DND-41 (cell line): ENCODE results near the gene PIGH.

Experiments
- ATAC-seq: fragments of 200-7000 bp; cut with Tn5 transposase; 3 replicates; pipeline ENCODE4 v1.9.1; 2021; ENCODE audit warnings: low read depth; ENCODE audit not compliant: insufficient read depth
- DNase-seq: peaks from one replicate; pipeline ENCODE4 v3.0.0-alpha.2; 2020
- H2AFZ ChIP-seq: 2 replicates; pipeline ENCODE4 v1.6.0; 2012; ENCODE audit warnings: low read depth, low read length
- H3K27ac ChIP-seq: 2 replicates; pipeline ENCODE4 v1.5.1; 2012; ENCODE audit warnings: low read length, inconsistent platforms
- H3K27me3 ChIP-seq: fragments of 200-600 bp; sonication (generic); 2 replicates; pipeline ENCODE4 v1.6.0; 2012; ENCODE audit warnings: low read length, mild to moderate bottlenecking, inconsistent platforms; ENCODE audit not compliant: insufficient read depth, poor library complexity
- H3K36me3 ChIP-seq: 2 replicates; pipeline ENCODE4 v1.5.1; 2012; ENCODE audit warnings: low read length, inconsistent platforms; ENCODE audit not compliant: insufficient read depth
- H3K4me1 ChIP-seq: 2 replicates; pipeline ENCODE4 v1.5.1; 2012; ENCODE audit warnings: mild to moderate bottlenecking, low read length; ENCODE audit not compliant: insufficient read depth
- H3K4me2 ChIP-seq: 2 replicates; pipeline ENCODE4 v1.6.0; 2012; ENCODE audit warnings: mild to moderate bottlenecking, moderate library complexity, low read length, inconsistent platforms; ENCODE audit not compliant: insufficient read depth
- H3K4me3 ChIP-seq, 2 experiments: fragments of 200-600 bp in 1 of 2; shearing (Covaris generic) in 1 of 2; 2 replicates each; pipeline ENCODE4 v1.5.1; 2012 to 2016; ENCODE audit warnings: inconsistent platforms in 2 of 2, low read length in 2 of 2, mild to moderate bottlenecking in 2 of 2, low read depth in 1 of 2, moderate library complexity in 1 of 2
- H3K79me2 ChIP-seq: 2 replicates; pipeline ENCODE4 v1.6.0; 2012; ENCODE audit warnings: low read length, inconsistent platforms; ENCODE audit not compliant: insufficient read depth
- H3K9ac ChIP-seq: 2 replicates; pipeline ENCODE4 v1.6.0; 2012; ENCODE audit warnings: low read depth, mild to moderate bottlenecking, inconsistent platforms, low read length, moderate library complexity
- H3K9me3 ChIP-seq: 2 replicates; pipeline ENCODE4 v1.5.1; 2012; ENCODE audit warnings: low read length, moderate library complexity, mild to moderate bottlenecking, inconsistent platforms; ENCODE audit not compliant: insufficient read depth, severe bottlenecking
- H4K20me1 ChIP-seq: 2 replicates; pipeline ENCODE4 v1.6.0; 2012; ENCODE audit warnings: low read length; ENCODE audit not compliant: insufficient read depth
- EZH2 ChIP-seq: IDR thresholded peaks from 3 replicates; pipeline ENCODE4 v1.6.1; 2012; ENCODE audit warnings: borderline replicate concordance, low read depth, mild to moderate bottlenecking, moderate library complexity, low read length, inconsistent platforms; ENCODE audit not compliant: severe bottlenecking

The PIGH gene

GRCh38 chr14:67541448-67542387, 58.4 kb downstream of the PIGH start:
- Histone ChIP-seq H3K4me3 (no peak overlapping the region), H3K9me3 (no peaks in the 10 kb centered on the region), H2AFZ (no peak overlapping the region), H3K27ac (no peak overlapping the region), H3K27me3 (peaks cover 32% of the 10 kb centered on the region), H3K36me3 (no peaks in the 10 kb centered on the region), H3K9ac (no peak overlapping the region), H3K4me2 (no peak overlapping the region), H3K79me2 (no peaks in the 10 kb centered on the region), H4K20me1 (no peaks in the 10 kb centered on the region), H3K4me1 (no peaks in the 10 kb centered on the region)
- no peak for TF ChIP-seq EZH2
- DNase-seq (no peak), ATAC-seq (no peak)
